ENCODE results near the gene GALK1. TPM values are rescaled to one million over a fixed set of nuclear protein-coding genes. Genes with fewer than 3 reads are reported as not detected.

The GALK1 gene
- total and polyA plus RNA-seq, 9 of the 15 experiments (the other 6 are each of a cell fraction or from before 2014, with no cell fraction given): 0.45 to 51.6 (median 17.4) TPM

- TF ChIP-seq HMG20A (CRISPR knock-in tag; conservative IDR thresholded peaks at IDR 0.05): no peak
- no peak for TF ChIP-seq ZNF212 (CRISPR knock-in tag; IDR thresholded peaks at IDR 0.05)
- peak; percentile 83 for TF ChIP-seq ZNF511 (CRISPR knock-in tag; IDR thresholded peaks at IDR 0.05)
- TF ChIP-seq MGA (IDR thresholded peaks at IDR 0.05): peak; percentile 91
- TF ChIP-seq ZNF316 (IDR thresholded peaks at IDR 0.05): no peak
- no peak for TF ChIP-seq ZNF449 (CRISPR knock-in tag; IDR thresholded peaks at IDR 0.05)
- TF ChIP-seq ARID1B (IDR thresholded peaks at IDR 0.05): peak; percentile 17; the same call in 1 of the 2 replicates
- TF ChIP-seq SUPT5H (IDR thresholded peaks at IDR 0.05): peak; percentile 40; the same call in 1 of the 2 replicates
- TF ChIP-seq ARHGAP35 (IDR thresholded peaks at IDR 0.05; ENCODE audit: partially characterized antibody): no peak
Measured at GRCh38 chr17:75753514-75754377, 11.2 kb downstream of the GALK1 start (continued).

Measured in K562 (cell line).